Measurements from ENCODE around the gene SIGLEC15. TPM values are rescaled to one million over a fixed set of nuclear protein-coding genes. Genes with fewer than 3 reads are reported as not detected.

The SIGLEC15 gene
- total and polyA plus RNA-seq, 10 of the 15 experiments (the other 5 are each of a cell fraction or from before 2014, with no cell fraction given): 0.09 to 0.45 TPM; not detected in 8

DNA sequence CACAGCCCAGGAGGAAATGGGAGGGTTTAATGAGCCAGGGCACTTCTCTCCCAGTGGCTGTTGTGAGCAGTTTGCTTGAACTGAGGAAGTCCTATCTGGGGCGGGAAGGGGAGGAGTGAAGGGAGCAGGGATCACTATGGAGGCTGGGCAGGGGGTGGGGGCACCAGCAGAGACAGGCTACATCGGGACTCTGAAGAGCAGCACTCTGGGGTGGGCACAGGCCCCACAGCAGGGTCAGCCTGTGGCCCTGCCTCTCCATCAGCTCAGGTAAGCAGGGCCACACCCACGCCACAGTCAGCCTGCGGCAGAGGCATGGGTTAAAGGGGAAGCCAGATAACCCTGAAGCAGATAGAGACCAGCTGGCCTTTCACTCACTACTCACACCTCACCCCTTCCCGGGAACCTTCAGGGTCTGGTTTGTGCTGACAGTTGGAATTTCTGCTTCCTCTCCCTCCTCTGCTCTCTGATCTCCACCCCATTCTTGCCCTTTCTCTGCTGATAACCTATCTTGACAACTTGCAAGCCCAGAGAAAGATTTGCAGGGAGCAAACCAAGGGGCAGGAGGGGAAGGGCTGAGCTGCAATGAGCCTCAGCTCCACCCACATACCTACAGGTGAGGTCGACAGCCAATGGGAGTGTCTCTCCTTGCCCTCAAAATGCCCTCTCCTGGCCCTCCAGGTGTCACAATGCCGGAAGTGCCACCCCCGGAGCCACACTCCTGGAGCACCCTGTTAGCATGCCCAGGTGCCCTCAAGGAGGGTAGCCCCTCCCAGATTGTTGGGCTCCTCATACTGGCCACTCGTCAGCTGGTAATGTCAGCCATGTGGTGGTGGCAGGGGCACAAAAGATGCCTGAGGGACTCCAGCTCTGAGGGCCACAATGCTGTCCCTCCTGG lies 3.7 kb downstream of the SIGLEC15 start:
- Histone ChIP-seq H2AFZ (ENCODE audit: control insufficient read depth, low read depth, low read length) (no peak overlapping the region), H3K27ac (ENCODE audit: control insufficient read depth, insufficient read depth) (no peak overlapping the region), H3K4me1 (ENCODE audit: control insufficient read depth, insufficient read depth, low read length) (peaks cover 18% of the 10 kb centered on the region), H3K9ac (ENCODE audit: control insufficient read depth, insufficient read depth, low read length) (no peak overlapping the region), H3K79me2 (ENCODE audit: control insufficient read depth, insufficient read depth, low read length) (no peaks in the 10 kb centered on the region), H3K9me3 (replicated peaks; ENCODE audit: control insufficient read depth, insufficient read depth, low read length) (no peaks in the 10 kb centered on the region), H4K20me1 (ENCODE audit: control insufficient read depth, insufficient read depth) (no peaks in the 10 kb centered on the region), H3K36me3 (ENCODE audit: control insufficient read depth in 2 of 2, insufficient read depth in 2 of 2, low read length in 1 of 2) (no peaks in the 10 kb centered on the region), H3K4me2 (ENCODE audit: control insufficient read depth, insufficient read depth) (no peak overlapping the region), H3K27me3 (replicated peaks in 1 of 2; ENCODE audit: control insufficient read depth in 2 of 2, insufficient read depth in 2 of 2, low read length in 1 of 2) (no peaks in the 10 kb centered on the region), H3K4me3 (no peak overlapping the region)
- CTCF ChIA-PET: interaction anchor here (0.6 to 1.4 kb wide), 3 partner anchors 20 to 74 kb away, joined by 3 to 7 read pairs (median 3); no protein-coding TSS in a partner anchor
- DNase-seq (ENCODE audit: low read depth, low spot score) (no peak), FAIRE-seq (no peak), ATAC-seq (no peak)
- intact Hi-C loops (cut with micrococcal nuclease; ENCODE audit: unreplicated experiment) (no loop called here), in situ Hi-C loops (cut with MboI) (no loop called here)
- BruUV-seq (replicated peaks): no TSS peak
- SMC1A ChIA-PET (ENCODE audit: uncharacterized antibody, unreplicated experiment): interaction anchor here (0.6 kb wide), 1 partner anchor 13 kb away, joined by 3 read pairs; no protein-coding TSS in a partner anchor
- POLR2A ChIA-PET: no interaction called here
- WGBS (ENCODE audit: insufficient coverage, insufficient replicate concordance, low lambda C conversion rate, missing lambda C conversion rate): 57% methylated on average over 8 of the region's 9 CpGs
- RAD21 ChIA-PET (ENCODE audit: unreplicated experiment): no interaction called here
- TF ChIP-seq, protein P1, sequence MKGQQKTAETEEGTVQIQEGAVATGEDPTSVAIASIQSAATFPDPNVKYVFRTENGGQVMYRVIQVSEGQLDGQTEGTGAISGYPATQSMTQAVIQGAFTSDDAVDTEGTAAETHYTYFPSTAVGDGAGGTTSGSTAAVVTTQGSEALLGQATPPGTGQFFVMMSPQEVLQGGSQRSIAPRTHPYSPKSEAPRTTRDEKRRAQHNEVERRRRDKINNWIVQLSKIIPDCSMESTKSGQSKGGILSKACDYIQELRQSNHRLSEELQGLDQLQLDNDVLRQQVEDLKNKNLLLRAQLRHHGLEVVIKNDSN (IDR thresholded peaks at IDR 0.05; ENCODE audit: borderline replicate concordance, extremely low read length, insufficient read depth, low read depth, low read length): no peak
- TF ChIP-seq CEBPB (IDR thresholded peaks at IDR 0.05; ENCODE audit: borderline replicate concordance in 1 of 2, low read depth in 2 of 2, low read length in 2 of 2): no peak
- TF ChIP-seq ETV6 (conservative IDR thresholded peaks at IDR 0.05 in 1 of 2, IDR thresholded peaks at IDR 0.05 in 1 of 2; ENCODE audit: borderline replicate concordance in 1 of 2, low read depth in 1 of 2): no peak
- no peak for TF ChIP-seq BCL11A (IDR thresholded peaks at IDR 0.05; ENCODE audit: low read depth, low read length)
- TF ChIP-seq, protein P2, sequence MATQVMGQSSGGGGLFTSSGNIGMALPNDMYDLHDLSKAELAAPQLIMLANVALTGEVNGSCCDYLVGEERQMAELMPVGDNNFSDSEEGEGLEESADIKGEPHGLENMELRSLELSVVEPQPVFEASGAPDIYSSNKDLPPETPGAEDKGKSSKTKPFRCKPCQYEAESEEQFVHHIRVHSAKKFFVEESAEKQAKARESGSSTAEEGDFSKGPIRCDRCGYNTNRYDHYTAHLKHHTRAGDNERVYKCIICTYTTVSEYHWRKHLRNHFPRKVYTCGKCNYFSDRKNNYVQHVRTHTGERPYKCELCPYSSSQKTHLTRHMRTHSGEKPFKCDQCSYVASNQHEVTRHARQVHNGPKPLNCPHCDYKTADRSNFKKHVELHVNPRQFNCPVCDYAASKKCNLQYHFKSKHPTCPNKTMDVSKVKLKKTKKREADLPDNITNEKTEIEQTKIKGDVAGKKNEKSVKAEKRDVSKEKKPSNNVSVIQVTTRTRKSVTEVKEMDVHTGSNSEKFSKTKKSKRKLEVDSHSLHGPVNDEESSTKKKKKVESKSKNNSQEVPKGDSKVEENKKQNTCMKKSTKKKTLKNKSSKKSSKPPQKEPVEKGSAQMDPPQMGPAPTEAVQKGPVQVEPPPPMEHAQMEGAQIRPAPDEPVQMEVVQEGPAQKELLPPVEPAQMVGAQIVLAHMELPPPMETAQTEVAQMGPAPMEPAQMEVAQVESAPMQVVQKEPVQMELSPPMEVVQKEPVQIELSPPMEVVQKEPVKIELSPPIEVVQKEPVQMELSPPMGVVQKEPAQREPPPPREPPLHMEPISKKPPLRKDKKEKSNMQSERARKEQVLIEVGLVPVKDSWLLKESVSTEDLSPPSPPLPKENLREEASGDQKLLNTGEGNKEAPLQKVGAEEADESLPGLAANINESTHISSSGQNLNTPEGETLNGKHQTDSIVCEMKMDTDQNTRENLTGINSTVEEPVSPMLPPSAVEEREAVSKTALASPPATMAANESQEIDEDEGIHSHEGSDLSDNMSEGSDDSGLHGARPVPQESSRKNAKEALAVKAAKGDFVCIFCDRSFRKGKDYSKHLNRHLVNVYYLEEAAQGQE (IDR thresholded peaks at IDR 0.05; ENCODE audit: low read depth, low read length): no peak
- no peak for TF ChIP-seq PML (IDR thresholded peaks at IDR 0.05; ENCODE audit: low read length)
- TF ChIP-seq RB1 (IDR thresholded peaks at IDR 0.05; ENCODE audit: borderline replicate concordance): no peak
- TF ChIP-seq, protein P3, sequence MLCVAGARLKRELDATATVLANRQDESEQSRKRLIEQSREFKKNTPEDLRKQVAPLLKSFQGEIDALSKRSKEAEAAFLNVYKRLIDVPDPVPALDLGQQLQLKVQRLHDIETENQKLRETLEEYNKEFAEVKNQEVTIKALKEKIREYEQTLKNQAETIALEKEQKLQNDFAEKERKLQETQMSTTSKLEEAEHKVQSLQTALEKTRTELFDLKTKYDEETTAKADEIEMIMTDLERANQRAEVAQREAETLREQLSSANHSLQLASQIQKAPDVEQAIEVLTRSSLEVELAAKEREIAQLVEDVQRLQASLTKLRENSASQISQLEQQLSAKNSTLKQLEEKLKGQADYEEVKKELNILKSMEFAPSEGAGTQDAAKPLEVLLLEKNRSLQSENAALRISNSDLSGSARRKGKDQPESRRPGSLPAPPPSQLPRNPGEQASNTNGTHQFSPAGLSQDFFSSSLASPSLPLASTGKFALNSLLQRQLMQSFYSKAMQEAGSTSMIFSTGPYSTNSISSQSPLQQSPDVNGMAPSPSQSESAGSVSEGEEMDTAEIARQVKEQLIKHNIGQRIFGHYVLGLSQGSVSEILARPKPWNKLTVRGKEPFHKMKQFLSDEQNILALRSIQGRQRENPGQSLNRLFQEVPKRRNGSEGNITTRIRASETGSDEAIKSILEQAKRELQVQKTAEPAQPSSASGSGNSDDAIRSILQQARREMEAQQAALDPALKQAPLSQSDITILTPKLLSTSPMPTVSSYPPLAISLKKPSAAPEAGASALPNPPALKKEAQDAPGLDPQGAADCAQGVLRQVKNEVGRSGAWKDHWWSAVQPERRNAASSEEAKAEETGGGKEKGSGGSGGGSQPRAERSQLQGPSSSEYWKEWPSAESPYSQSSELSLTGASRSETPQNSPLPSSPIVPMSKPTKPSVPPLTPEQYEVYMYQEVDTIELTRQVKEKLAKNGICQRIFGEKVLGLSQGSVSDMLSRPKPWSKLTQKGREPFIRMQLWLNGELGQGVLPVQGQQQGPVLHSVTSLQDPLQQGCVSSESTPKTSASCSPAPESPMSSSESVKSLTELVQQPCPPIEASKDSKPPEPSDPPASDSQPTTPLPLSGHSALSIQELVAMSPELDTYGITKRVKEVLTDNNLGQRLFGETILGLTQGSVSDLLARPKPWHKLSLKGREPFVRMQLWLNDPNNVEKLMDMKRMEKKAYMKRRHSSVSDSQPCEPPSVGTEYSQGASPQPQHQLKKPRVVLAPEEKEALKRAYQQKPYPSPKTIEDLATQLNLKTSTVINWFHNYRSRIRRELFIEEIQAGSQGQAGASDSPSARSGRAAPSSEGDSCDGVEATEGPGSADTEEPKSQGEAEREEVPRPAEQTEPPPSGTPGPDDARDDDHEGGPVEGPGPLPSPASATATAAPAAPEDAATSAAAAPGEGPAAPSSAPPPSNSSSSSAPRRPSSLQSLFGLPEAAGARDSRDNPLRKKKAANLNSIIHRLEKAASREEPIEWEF (IDR thresholded peaks at IDR 0.05; ENCODE audit: insufficient replicate concordance, low read depth, low read length): no peak

Data from GM12878 (cell line).